GM18507 (cell line): ENCODE measurements around the gene GRB10.

ENCODE experiments used
- DNase-seq: peaks from one replicate; pipeline ENCODE4 v3.0.0; 2011; ENCODE audit warnings: low read depth; ENCODE audit not compliant: insufficient read length; ENCODE audit errors: extremely low spot score
- FAIRE-seq: peaks from 2 replicates; lab custom pipeline; 2011; peaks lifted over from hg19 to GRCh38; lab: Jason Lieb, UNC

Gene GRB10

DNA sequence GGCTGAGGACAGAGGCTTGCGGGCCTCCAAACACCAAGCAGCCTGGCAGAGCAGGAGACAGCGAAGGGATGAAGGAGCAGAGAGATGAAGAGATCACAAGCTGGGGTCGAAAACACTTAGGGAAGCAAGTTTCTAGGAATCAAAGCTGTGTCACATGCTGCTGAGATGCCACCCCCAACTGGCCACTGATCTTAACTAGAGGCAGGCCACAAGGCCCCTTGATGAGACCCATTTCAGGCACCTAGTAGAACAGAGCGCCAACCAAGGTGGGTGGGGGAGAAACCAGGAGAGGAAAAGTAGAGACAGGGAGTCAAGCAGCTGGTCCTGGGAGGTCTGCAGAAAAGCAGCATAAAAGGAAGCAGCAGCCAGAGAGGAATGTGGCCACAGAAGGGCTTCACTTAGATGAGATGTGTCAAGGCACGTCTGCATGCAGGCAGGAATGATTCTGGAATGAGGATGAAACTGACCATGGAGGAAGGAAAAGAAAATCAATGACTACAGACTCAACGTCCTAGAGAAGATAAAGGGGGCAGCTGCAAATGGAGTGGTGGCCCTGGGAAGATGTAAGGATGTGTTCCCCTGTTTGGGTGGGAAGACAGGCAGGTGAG lies 132.5 kb downstream of the GRB10 start:
- DNase-seq = no peak
- no peak for FAIRE-seq

DNA sequence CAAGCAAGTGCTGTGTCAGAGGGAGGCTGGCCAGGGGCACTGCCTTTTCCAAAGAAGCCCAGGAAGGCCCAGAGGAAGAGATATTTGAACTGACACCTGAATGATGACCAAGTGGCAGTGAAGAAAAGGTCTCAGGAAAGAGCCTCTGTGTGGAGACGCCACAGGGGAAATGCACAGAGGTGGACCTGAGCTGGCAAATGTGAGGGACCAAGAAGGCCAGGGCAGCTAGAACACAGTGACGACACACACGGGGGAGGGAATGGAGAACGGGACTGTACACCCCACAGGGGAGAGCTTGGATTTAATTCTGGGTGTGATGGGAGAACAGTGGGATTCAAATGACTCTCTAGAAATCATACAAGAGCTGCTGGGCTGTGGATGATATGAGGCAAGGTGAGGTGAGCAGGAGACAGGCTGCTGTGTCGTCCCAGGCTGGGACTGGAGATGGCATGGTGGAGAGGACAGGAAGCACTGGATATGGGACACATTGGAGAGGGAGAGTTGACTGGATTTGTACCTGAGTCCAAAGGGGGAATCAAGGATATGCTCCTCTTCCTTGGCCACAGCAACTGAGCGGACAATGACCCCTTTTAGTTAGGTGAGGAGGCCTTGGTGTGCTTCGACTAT lies 133.3 kb downstream of the GRB10 start:
- no peak for DNase-seq
- FAIRE-seq = no peak

DNA sequence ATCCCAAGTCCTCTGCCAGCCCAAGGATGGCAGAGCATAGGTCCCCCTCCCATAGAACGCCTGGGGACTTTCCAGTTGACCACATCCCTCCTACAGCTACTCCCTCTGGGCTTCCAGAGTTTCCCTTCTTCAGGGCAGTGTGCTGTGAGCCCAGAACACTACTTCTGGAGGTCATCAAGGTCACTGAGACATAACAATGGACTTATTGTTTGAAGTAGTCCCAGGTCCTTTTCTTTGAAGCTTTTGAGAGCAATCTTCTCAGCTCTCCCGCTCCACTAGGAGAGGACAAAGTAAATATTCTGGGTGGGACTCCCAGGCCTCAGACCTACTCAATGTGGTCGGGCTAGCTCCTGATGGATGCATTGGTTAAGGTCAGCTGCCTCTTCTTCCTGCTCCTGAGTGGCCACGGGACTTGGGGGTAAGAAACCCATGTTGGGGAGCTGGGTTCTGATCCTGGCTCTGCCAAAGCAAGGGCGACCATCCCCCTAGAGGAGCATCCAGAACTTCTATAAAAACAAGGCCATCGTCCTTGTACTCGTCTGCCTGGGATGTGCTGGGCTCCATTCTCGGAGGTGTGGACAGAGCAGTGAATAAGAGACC lies 134.0 kb downstream of the GRB10 start:
- no peak for DNase-seq
- FAIRE-seq = no peak

DNA sequence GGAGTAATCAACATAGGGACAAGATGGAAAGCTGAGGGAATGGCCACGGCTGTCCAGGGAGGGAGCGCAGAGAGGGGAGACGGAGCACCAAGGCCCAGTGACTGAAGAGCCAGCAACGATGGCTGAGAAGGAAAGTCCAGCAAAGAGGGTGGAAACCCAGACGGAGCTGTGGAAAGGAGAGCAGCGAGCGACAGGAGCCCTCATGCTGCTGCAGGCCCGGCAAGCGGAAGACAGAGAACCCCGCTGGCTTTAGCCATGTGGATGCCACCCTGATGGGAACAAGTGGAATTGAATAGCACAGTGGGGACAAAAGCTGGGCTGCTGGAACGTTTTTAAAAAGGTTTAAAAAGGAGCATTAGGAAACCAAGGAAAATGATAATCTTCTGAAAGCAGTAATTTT lies 134.6 kb downstream of the GRB10 start:
- no peak for FAIRE-seq

DNA sequence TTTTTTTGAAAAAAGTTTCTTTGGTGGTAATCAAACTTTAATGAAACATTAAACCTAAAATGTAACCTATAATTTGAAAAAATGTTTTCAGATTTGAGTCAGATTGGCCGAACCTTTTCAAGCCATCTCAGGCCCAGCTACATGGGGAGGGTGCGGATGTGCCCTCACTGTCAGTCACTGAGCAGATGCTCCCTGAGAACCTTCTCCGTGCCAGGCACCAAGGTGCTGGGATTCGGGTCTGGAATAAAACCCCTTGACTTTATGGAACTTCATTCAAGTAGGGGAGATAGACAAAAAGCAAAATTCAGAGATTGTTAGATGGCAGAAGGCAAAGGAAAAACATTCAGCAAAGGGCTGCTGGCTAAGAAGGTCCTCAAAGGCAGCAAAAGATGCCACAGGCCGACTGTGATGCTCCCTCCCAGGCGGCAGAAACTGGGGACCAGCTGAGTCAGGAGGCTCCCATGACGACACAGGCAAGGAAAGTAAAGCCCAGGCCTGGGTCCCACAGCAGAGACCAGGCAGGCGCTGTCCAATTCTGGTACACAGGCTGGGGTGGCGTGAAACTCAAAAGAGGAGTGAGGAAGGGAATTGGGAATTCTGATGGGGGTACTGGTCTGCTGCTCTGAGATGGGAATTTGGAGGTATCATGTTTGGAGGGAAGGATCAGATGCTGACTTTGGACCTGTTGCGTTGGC lies 135.3 kb downstream of the GRB10 start:
- FAIRE-seq (no peak), DNase-seq (no peak)

More for the DNA sequence above, 134.6 kb downstream of the GRB10 start:
- no peak for DNase-seq

DNA sequence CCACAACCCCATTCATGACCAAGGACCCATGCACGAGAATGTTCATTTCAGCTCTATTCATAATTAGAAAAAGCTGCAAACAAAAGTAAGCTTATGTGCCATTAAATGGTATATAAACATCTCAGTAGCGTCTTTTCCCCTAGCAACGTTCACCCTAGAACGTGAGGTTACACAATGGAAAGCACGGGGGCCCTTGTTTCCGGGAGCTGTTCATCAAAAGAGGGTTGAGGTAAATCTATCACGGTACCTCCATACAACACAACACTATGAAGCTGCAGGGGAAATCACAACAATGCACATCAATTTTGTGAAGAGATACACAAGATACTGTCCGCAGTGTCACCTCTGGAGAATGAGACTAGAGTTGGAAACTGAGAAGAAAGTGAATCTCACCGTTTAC lies 136.6 kb downstream of the GRB10 start:
- FAIRE-seq (no peak), DNase-seq (no peak)

DNA sequence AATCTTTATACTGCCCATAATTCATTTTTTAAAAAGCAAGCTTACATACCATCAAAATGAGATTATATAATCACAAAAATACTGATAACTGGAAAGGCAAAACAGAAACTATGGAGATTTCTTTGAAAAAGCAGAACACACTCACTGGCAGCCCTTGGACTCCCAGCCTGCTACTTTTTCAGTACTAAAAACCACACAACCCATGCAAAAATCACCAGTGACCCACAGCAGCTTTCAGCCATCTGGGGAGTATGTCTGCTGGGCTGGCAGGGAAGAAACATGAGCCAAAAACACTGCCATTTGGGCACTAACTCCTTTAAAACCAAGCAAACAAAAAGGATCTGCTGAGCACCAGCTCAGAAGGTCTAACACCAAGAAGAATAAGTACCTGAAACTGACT lies 137.5 kb downstream of the GRB10 start:
- DNase-seq (no peak), FAIRE-seq (no peak)

DNA sequence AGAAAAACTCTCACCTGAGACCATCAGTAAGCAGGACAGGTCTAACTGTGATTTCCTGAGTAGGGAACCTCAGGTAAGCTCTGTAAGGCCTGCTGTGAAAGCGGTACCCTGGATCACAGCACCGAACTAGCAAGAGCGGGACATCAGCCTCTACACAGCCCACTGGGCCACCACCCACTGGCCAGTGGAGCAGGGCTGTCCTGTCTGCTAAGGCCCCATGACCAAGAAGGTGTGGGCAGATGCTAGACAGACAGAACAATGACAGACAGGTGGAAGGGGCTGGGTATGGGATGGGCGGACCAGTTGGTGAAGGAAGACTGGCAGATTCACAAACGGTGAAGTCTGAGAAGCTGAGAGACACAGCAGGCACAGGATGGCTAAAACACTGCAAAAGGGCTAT lies 138.1 kb downstream of the GRB10 start:
- no peak for FAIRE-seq
- no peak for DNase-seq

DNA sequence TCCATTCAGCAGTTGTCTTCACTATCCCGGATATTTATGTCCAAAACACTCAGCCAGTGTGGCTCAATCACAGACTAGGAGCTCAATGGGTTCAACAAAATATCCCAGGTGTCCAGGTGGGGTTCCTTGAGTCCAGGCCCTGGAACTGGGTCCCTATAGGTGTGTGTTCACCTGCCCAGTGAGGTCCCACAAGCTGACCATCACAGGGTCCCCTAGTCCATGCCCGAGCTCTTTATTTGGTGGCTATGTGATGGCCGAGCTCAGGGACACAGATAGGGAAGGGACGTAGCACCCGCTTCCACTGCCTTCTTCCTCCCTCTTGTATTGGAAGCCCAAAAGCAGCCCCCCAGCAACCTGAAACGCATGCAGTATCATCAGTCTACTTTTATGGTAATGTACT lies 138.6 kb downstream of the GRB10 start:
- FAIRE-seq = no peak

DNA sequence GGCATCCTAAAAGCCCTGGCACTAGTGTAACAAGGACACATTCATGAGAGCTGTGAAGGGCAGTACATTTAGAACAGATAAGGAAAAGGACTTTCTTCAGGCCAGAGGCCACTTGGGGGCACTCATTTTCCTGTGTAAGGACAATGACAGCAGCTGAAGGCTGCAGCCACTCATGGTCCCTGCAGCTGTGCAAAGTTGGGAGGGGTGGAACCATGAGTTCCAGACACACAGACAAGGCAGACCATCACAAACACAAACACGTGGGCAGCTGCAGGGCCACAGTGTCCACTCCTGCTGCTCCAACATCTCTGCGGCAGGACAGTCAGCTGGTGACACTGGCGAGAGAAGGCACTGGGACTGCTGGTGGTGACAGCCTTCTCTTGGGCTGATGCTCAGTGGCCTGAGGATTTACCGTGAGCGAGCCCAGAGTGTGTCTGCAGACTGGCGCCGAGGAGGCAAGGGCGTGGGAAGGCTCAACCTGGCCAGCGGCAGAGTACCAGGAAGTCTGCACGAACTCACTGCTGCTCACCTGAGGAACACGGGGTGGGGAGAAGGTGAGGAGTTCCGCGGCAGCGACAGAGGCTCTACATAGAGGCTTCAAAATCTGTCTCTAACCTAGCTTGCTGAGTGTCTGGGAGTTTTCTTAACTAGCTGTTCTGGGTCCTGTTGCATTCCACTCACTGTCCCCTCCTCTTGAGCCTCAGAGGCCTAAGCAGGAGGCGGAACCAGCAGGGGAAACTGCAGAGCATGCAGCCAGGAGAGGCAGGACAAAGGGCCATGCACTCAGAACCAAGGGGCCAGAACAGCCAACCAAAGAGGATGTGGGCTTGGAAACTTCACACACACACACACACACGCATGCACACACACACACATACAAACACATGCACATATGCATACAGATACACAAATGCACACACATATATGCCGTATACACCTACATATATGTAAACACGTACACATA lies 141.0 kb downstream of the GRB10 start:
- DNase-seq (no peak), FAIRE-seq (no peak)

More for the DNA sequence above, 138.6 kb downstream of the GRB10 start:
- no peak for DNase-seq

DNA sequence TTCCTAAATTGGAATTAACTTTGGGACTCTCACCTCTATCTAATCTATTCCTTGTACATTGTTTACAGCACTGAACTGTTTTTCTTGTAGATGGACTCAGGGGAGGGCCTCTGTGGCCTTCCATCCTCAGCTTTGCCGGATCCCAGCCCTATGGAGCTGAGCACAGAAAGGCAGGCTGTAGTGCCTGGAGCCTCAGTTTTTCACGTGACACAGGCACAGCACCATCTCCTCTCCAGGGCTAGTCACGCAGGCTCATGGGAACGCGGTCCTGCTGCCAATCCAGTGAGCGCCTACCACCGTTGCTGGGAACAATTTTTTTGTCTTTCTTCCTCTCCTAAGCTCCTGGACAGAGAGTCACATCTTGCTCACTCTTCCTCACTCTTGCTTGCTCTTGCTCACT lies 141.9 kb downstream of the GRB10 start:
- DNase-seq (no peak), FAIRE-seq (no peak)

DNA sequence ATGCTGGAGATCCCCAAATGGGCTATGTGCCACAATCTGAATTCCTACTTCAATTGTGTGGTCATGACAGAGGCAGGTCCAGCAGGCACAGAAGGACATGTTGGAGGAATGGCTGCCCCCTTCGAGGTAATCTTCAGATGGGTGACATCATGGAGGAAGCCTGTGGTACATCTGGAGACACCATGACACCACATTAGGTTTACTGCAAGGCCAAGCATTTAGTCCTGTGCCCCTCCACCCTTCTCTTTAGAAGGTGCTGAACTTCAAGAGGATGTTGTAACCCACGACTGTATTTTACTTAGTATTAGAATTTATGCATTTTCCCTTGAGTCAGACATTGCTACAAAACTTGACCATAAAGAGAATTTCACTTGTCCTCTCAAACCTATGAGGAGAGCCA lies 142.4 kb downstream of the GRB10 start:
- FAIRE-seq (no peak), DNase-seq (no peak)

DNA sequence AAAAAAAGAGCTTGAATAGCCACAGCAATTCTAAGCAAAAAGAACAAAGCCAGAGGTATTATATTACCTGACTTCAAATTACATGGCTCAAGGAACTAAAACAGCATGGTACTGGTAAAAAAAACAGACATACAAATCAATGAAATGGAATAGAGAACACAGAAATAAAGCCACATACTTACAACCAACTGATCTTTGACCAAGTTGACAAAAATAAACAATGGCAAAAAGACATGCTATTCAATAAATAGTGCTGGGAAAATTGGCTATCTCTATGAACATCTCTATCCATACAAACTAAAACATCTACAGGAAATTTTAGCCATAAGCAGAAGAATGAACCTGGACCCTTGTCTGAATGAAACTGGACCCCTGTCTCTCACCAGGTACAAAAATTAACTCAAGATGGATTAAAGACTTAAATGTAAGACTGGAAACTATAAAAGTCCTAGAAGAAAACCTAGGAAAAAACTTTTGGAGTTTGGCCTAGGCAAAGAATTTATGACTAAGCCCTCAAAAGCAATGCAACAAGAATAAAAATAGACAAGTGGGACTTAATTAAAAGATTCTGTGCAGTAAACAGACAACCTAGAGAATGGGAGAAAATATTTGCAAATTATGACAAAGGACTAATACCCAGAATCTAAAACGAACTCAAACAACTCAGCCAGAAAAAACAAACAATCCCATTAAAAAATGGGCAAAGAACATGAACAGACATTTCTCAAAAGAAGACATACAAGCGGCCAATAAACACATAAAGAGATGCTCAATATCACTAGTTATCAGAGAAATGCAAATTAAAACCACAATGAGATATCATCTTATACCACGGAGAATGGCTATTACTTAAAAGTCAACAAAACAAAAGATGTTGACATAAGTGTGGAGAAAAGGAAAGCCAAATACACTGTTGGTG lies 144.7 kb downstream of the GRB10 start:
- no peak for FAIRE-seq
- no peak for DNase-seq

DNA sequence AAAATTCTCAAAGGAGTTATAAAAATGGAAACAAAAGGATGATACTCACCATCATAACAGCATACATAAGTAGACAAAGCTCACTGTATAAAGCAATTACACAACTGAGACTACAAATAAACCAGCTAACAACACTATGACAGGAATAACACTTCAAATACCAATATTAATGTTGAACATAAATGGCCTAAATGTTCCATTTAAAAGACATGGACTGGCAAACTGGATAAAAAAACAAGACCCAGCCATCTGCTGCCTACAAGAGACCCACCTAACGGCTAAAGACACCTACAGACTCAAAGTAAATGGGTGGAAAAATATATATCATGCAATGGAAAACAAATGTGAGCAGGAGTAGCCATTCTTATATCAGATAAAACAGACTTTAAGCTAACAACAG lies 148.3 kb downstream of the GRB10 start:
- no peak for FAIRE-seq
- no peak for DNase-seq

DNA sequence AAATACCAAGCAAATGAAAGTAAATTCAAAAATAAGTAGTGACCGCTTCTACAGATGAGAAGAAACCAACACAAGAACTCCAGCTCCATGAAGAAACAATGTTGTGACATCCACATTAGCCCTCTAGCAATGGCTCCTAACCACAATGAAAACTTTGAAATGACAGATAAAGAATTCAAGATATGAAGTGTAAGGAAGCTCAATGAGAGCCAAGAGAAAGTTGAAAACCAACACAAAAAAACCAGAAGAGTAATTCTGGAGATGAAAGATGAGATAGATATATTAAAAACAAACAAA lies 149.3 kb downstream of the GRB10 start:
- no peak for FAIRE-seq
- no peak for DNase-seq

DNA sequence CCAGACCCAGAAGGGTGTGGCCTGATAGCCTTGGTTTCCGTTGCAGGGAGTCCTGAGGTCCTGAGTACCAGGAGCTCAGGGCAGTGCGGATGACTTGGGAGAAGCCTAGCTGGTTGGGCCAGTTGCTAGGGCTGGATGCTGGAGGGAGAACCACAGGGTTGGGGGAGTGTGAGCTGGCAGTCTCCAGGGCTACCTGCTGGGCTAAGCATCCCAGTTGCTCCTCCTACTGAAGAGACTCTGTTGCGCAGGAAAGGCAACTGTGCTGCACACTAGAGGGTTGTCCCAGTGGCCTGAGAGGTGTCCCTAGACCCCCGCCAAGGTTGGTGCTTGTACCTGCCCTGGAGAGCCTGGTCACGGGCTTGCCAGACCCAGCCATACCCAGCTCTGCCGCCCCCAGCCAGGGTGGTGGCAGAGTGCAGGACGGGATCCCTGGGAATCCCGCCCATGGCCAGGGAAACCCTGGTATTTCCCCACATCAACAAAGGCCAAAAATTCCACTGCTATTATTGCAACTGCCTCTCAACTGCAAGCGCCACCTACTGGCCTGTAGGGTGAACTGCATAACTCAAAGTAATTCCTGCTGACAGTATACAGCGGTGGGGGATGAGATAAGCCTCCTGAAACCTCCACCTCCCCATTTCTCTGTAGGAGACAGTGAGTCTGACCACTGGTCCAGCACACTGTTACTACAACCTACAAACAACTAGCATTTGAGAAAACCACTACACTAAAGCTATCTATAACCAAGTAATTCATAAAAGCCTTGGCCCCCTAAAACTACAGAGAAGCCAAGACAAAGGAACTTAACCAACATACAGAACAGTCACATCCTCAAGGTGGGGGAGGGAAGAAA lies 149.9 kb downstream of the GRB10 start:
- DNase-seq (no peak), FAIRE-seq (peak; percentile 83)

DNA sequence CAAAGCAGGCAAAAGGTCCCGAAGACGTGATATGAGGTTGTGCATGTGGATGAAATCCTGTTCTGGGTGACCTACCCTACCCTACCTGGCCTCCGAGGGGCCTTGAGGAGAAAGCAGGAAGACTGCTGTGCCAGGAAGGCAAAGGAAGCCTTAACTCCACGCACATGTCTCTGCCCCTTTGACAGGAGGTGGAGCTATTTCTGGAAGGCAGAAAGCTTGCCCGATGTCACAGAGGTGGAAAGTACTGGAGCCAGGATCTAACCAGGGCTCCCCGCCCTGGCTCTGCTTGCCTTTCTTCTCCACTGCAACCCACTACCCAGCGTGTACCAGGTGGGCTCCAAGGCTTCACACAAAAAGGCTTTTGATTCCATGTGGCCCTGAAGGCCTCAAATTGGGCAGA lies 151.1 kb downstream of the GRB10 start:
- FAIRE-seq (no peak), DNase-seq (no peak)

DNA sequence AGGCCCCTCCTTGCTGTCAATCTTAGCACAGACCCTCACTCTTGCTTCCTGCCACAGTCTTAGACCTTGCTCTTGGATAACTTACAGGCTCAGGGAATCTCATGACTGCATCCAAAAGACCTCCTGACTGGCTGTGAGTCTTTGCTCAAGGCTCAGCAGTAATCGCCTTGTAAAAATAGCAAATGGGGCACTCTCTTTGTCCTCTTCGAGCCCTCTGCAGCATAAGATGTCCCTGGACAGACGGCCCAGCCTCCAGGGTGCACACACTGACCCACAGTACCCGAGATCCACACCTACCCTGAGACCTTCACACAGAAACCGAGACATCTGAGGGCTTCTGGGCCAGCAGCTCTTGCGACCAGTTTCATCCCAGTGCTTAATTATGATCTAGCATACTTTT lies 151.6 kb downstream of the GRB10 start:
- DNase-seq = no peak
- FAIRE-seq = no peak
